GM23248 (cell line): ENCODE measurements around the gene REV3L.

Source experiments
- EZH2 ChIP-seq: fragments of 200-600 bp; sonication (generic); IDR thresholded peaks from 2 replicates; pipeline ENCODE4 v1.6.1; 2018; ENCODE audit warnings: antibody characterized with exemption, mild to moderate bottlenecking; ENCODE audit not compliant: insufficient read depth, poor library complexity, severe bottlenecking
- EZH2phosphoT487 ChIP-seq: fragments of 200-600 bp; sonication (generic); IDR thresholded peaks from 2 replicates; pipeline ENCODE4 v1.6.1; 2018; ENCODE audit warnings: antibody characterized with exemption, moderate library complexity, mild to moderate bottlenecking, low read depth; ENCODE audit not compliant: insufficient read depth

DNA sequence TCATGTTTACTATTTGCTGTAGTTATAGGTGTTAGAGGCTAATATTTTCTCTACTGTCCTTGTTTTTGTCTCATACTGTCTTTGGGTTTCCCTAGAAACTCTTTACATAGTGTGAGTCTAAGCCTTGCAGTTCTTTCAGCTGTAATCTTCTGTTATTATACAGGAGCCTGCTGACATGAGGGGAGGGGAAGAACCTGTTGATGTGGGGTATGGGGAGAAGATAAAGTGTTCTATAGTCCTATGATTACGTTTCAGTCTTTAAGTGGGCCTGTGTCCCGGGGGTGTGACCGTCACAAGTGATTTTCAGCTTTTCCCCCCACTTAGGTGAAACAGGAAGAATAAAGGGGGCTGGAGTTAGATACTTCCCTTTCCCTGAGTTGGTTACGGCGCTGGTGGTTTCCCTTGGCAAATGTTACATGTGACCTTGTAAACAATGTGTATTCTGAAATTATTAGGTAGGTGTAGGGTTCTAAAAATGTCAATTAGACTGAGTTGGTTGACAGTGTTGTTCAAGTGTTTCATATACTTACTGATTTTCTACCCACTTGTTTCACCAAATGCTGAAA lies 41.3 kb downstream of the REV3L start:
- TF ChIP-seq EZH2, result no peak
- TF ChIP-seq EZH2phosphoT487, result no peak
